Naive thymus-derived CD8-positive, alpha-beta T cell (primary cell): ENCODE data around the gene C16orf46. TPM values are rescaled to one million over a fixed set of nuclear protein-coding genes. Genes with fewer than 3 reads are reported as not detected.

ENCODE experiments used
- ATAC-seq, 2 donors: fragments of 150-1000 bp; cut with Tn5 transposase in 1 of 2; sonication (Bioruptor Pico), chemical (Tn5 transposase) in 1 of 2; 1 replicate in 1 of 2; 2 replicates in 1 of 2; pipeline ENCODE4 v1.10.0; 2021; ENCODE audit warnings: mild to moderate bottlenecking in 2 of 2, moderate library complexity in 2 of 2
- POLR2A ChIA-PET: fragments of 350-600 bp; sonication (Branson Sonifier 250); formaldehyde crosslinking; loops from one replicate; lab custom pipeline; 2021; ENCODE audit warnings: antibody characterized with exemption; lab: Charles Lee
- DNase-seq, 10 donors: peaks; one replicate each; pipeline versions ENCODE4 v3.0.0 to v3.0.0-alpha.2; 2020 to 2022
- H3K27ac Mint-ChIP-seq, 10 donors: one replicate each; pipeline ENCODE4 v1.8.0; 2020 to 2022; ENCODE audit warnings: mild to moderate bottlenecking in 10 of 10, mixed read lengths in 10 of 10, moderate library complexity in 4 of 10, inconsistent platforms in 1 of 10
- H3K27me3 Mint-ChIP-seq, 5 donors: one replicate each; pipeline ENCODE4 v1.8.0; 2021 to 2022; ENCODE audit warnings: mixed read lengths in 5 of 5
- H3K36me3 Mint-ChIP-seq, 3 donors: one replicate each; pipeline ENCODE4 v1.8.0; 2020 to 2022; ENCODE audit warnings: mixed read lengths in 3 of 3, mild to moderate bottlenecking in 2 of 3, inconsistent platforms in 1 of 3
- H3K4me1 Mint-ChIP-seq, 4 donors: one replicate each; pipeline ENCODE4 v1.8.0; 2021 to 2022; ENCODE audit warnings: mixed read lengths in 4 of 4
- H3K4me3 Mint-ChIP-seq, 10 donors: one replicate each; pipeline ENCODE4 v1.8.0; 2020 to 2022; ENCODE audit warnings: mild to moderate bottlenecking in 10 of 10, mixed read lengths in 10 of 10, moderate library complexity in 6 of 10, inconsistent platforms in 1 of 10
- H3K9me3 Mint-ChIP-seq, 9 donors: one replicate each; pipeline ENCODE4 v1.8.0; 2020 to 2022; ENCODE audit warnings: mixed read lengths in 9 of 9, mild to moderate bottlenecking in 3 of 9, inconsistent platforms in 1 of 9, moderate library complexity in 1 of 9
- polyA plus RNA-seq, 3 donors: library from polyadenylated mRNA; unstranded; fragments of 300-500 nt; fragmentation: Illumina TruSeq; gene quantifications; one replicate each; pipeline ENCODE4 v1.2.3, GENCODE V29; 2021
- total RNA-seq, 8 experiments: library from RNA in 2 of 8; stranded (reverse) in 2 of 8; gene quantifications; one replicate each; pipeline ENCODE4 v1.2.3 and lab custom pipeline; 2021 to 2026

C16orf46 gene
- total and polyA plus RNA-seq, 5 experiments from 2014 or later: 0.14 to 0.55 (median 0.20) TPM; not detected in 1

GRCh38 chr16:81035975-81036750 is 40.9 kb downstream of the C16orf46 start:
- Mint-ChIP-seq H3K4me3 (peak overlapping the region; percentile 78 to 90 (median 85)), H3K27ac (peak overlapping the region in 9 of 10 donors; percentile 44 to 92 (median 83)), H3K27me3 (no peaks in the 10 kb centered on the region), H3K36me3 (peaks cover 0 to 17% (median 0%) of the 10 kb centered on the region in 3 donors), H3K9me3 (no peaks in the 10 kb centered on the region), H3K4me1 (peaks cover 18 to 36% (median 29%) of the 10 kb centered on the region in 4 donors)
- DNase-seq (peak in 5 of 10 donors; percentile 18 to 68 (median 26)), ATAC-seq (peak; percentile 68 to 76)
- POLR2A ChIA-PET: interaction anchor here (0.9 to 4.9 kb wide), 6 partner anchors 28 to 702 kb away, joined by 3 to 34 read pairs (median 4); partner anchors contain the start of genes C16orf46, CENPN, CMC2 and GAN

GRCh38 chr16:81035398-81035974 is 41.6 kb downstream of the C16orf46 start, which contains the start of gene ATMIN:
TSS of gene ATMIN (plus strand) at chr16:81035842. CDS start at chr16:81035871, 29 bp downstream.
- H3K4me3 Mint-ChIP-seq: peak within 1 kb of the TSS; percentile 78 to 90 (median 85)
- H3K36me3 Mint-ChIP-seq: peaks cover 0 to 10% (median 0%) of the 10 kb centered on the region in 3 donors
- POLR2A ChIA-PET: interaction anchor here (0.9 to 4.9 kb wide), 6 partner anchors 27 to 702 kb away, joined by 3 to 34 read pairs (median 4); partner anchors contain the start of genes C16orf46, CENPN, CMC2 and GAN
- no peaks in the 10 kb centered on the region for H3K27me3 Mint-ChIP-seq
- H3K9me3 Mint-ChIP-seq: no peaks in the 10 kb centered on the region
- DNase-seq (peak; percentile 79 to 98 (median 88)), ATAC-seq (peak; percentile 93 to 97)
- peak within 1 kb of the TSS in 9 of 10 donors; percentile 51 to 92 (median 83) for H3K27ac Mint-ChIP-seq
- H3K4me1 Mint-ChIP-seq: peaks cover 16 to 36% (median 28%) of the 10 kb centered on the region in 4 donors

DNA sequence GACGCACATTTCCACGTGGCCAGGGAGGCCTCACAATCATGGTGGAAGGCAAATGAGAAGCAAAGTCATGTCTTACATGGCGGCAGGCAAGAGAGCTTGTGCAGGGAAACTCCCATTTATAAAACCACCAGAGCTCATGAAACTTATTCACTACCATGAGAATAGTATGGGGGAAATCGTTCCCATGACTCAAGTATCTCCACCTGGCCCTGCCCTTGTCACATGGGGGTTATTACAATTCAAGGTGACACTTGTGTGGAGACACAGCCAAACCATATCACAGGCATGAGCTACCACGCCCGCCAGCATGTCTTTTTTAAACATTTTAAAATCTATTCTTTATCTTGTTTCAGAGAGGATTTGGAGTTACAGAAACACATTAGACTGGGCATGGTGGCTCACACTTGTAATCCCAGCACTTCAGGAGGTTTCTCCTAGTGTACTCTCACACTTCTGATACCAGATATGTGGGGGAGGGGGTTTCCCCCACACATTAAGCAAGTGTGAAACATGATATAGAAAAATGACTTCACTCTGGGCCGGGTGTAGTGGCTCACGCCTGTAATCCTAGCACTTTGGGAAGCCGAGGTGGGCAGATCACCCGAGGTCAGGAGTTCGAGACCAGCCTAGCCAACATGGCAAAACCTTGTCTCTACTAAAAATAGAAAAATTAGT is 47.0 kb downstream of the C16orf46 start:
- ATAC-seq: no peak
- H3K4me3 Mint-ChIP-seq: no peak overlapping the region
- H3K27ac Mint-ChIP-seq: no peak overlapping the region
- H3K36me3 Mint-ChIP-seq: peaks cover 0 to 7% (median 4%) of the 10 kb centered on the region in 3 donors
- no peak for DNase-seq
- no peaks in the 10 kb centered on the region for H3K9me3 Mint-ChIP-seq
- POLR2A ChIA-PET: no interaction called here
- peaks cover 0 to 2% (median 0%) of the 10 kb centered on the region in 4 donors for H3K4me1 Mint-ChIP-seq
- H3K27me3 Mint-ChIP-seq: no peaks in the 10 kb centered on the region

DNA sequence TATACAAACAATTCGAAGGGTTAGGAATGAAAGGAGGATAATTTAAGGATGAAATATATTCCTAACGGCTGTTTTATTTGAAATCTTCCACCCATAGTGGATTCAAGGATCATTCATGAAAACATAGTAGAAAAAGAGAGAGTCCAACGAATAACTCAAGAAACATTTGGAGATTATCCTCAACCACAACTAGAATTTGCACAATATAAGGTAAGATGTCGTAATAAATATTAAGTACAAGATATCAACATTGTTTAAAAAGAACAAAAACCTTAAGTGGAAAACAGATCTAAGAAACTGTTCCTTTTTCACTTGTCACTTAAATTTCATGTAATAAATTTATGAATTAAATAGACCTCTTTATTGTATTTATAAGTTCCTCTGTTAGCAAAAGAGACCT is 50.6 kb downstream of the C16orf46 start:
- H3K4me3 Mint-ChIP-seq: no peak overlapping the region
- DNase-seq: no peak
- no peak for ATAC-seq
- H3K4me1 Mint-ChIP-seq: no peaks in the 10 kb centered on the region
- H3K9me3 Mint-ChIP-seq: no peaks in the 10 kb centered on the region
- POLR2A ChIA-PET: no interaction called here
- no peaks in the 10 kb centered on the region for H3K27me3 Mint-ChIP-seq
- H3K27ac Mint-ChIP-seq: no peak overlapping the region
- H3K36me3 Mint-ChIP-seq: peaks cover 0 to 19% (median 7%) of the 10 kb centered on the region in 3 donors

- Mint-ChIP-seq H3K36me3 (peaks cover 0 to 49% (median 9%) of the 10 kb centered on the region in 3 donors), H3K27me3 (no peaks in the 10 kb centered on the region), H3K27ac (peak overlapping the region in 2 of 10 donors; percentile 31 to 77), H3K4me1 (no peaks in the 10 kb centered on the region), H3K4me3 (no peak overlapping the region), H3K9me3 (no peaks in the 10 kb centered on the region)
- no peak for DNase-seq
- POLR2A ChIA-PET: no interaction called here
- no peak for ATAC-seq
Observed at GRCh38 chr16:81018496-81018895, 58.5 kb downstream of the C16orf46 start.

DNA sequence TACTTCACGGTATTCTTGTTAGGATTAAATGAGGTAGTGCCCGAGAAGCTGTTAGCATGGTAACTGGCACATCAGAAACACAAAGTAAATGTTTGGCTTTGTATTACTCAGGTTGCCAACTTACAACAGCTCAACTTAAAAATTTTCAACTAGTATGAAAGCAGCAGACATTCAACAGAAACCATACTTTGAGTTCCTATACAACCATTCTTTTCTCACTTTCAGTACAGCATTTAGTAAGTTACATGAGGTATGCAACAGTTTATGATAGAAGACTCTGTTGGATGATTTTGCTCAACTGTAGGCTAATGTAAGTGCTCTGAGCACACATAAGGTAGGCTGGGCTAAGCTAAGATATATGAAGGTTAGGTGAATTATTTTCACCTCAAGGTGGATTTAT is 62.4 kb downstream of the C16orf46 start:
- peak overlapping the region in 1 of 10 donors; percentile 64 for H3K27ac Mint-ChIP-seq
- DNase-seq (no peak), ATAC-seq (no peak)
- peaks cover 0 to 41% (median 7%) of the 10 kb centered on the region in 3 donors for H3K36me3 Mint-ChIP-seq
- no peak overlapping the region for H3K4me3 Mint-ChIP-seq
- POLR2A ChIA-PET: no interaction called here
- H3K27me3 Mint-ChIP-seq: no peaks in the 10 kb centered on the region
- H3K4me1 Mint-ChIP-seq: peaks cover 0 to 2% (median 0%) of the 10 kb centered on the region in 4 donors
- no peaks in the 10 kb centered on the region for H3K9me3 Mint-ChIP-seq

- H3K27ac Mint-ChIP-seq: peak overlapping the region in 1 of 10 donors; percentile 47
Observed at GRCh38 chr16:81012974-81013373, 64.1 kb downstream of the C16orf46 start.

More at GRCh38 chr16:81012974-81013373, 64.1 kb downstream of the C16orf46 start:
- H3K4me1 Mint-ChIP-seq: peaks cover 0 to 10% (median 5%) of the 10 kb centered on the region in 4 donors
- peaks cover 0 to 27% (median 7%) of the 10 kb centered on the region in 3 donors for H3K36me3 Mint-ChIP-seq
- POLR2A ChIA-PET: no interaction called here
- ATAC-seq (no peak), DNase-seq (no peak)
- no peaks in the 10 kb centered on the region for H3K27me3 Mint-ChIP-seq
- no peaks in the 10 kb centered on the region for H3K9me3 Mint-ChIP-seq
- H3K4me3 Mint-ChIP-seq: no peak overlapping the region

Other genes with a start within 250 kb of the C16orf46 start
- 10 to 100 TPM; 21.1 to 25.0 TPM for gene CMC2, start 70.4 kb downstream of the C16orf46 start, total RNA-seq
- 10 to 100 TPM; 78.2 to 84.6 (median 80.2) TPM for gene CMC2, start 70.4 kb downstream of the C16orf46 start, polyA plus RNA-seq
- 1 to 10 TPM; 1.4 to 4.0 TPM for gene CENPN, start 70.0 kb downstream of the C16orf46 start, total RNA-seq
- 1 to 10 TPM; 1.7 to 4.5 (median 3.0) TPM for gene CENPN, start 70.0 kb downstream of the C16orf46 start, polyA plus RNA-seq
- 10 to 100 TPM; 40.5 to 48.1 TPM for gene ATMIN, start 41.4 kb downstream of the C16orf46 start, total RNA-seq
- gene ATMIN, start 41.4 kb downstream of the C16orf46 start, polyA plus RNA-seq: 10 to 100 TPM; 21.6 to 41.4 (median 27.7) TPM
- gene GCSH, start 19.2 kb upstream of the C16orf46 start, total RNA-seq: 10 to 100 TPM in 1 of 2 experiments, 1 to 10 TPM in 1; 6.5 to 11.9 TPM
- 10 to 100 TPM; 13.5 to 15.8 (median 14.4) TPM for gene GCSH, start 19.2 kb upstream of the C16orf46 start, polyA plus RNA-seq
- gene BCO1, start 161.5 kb upstream of the C16orf46 start, total RNA-seq: not detected
- not detected for gene BCO1, start 161.5 kb upstream of the C16orf46 start, polyA plus RNA-seq
- 10 to 100 TPM; 11.3 to 12.0 TPM for gene GAN, start 237.7 kb upstream of the C16orf46 start, total RNA-seq
- 1 to 10 TPM; 2.1 to 2.5 (median 2.2) TPM for gene GAN, start 237.7 kb upstream of the C16orf46 start, polyA plus RNA-seq